T-cell (primary cell): ENCODE results near the gene LRRK1. TPM values are rescaled to one million over a fixed set of nuclear protein-coding genes. Genes with fewer than 3 reads are reported as not detected.

Experiments used
- ATAC-seq, 4 experiments: fragments of 200-7000 bp in 3 of 4; fragments of 150-1000 bp in 1 of 4; cut with Tn5 transposase; replicated peaks in 1 of 4; 1 replicate in 3 of 4; 2 replicates in 1 of 4; pipeline ENCODE4 v1.10.0; 2021; ENCODE audit warnings: moderate library complexity in 3 of 4, mild to moderate bottlenecking in 2 of 4, moderate number of reproducible peaks in 1 of 4
- CTCF ChIA-PET, 2 donors: fragments of 300-600 bp; sonication (Branson Sonifier 250); formaldehyde crosslinking; loops; one replicate each; lab custom pipeline; 2022; ENCODE audit warnings: antibody characterized with exemption in 2 of 2; lab: Charles Lee
- POLR2A ChIA-PET, 2 donors: fragments of 300-600 bp; sonication (Branson Sonifier 250); formaldehyde crosslinking; loops; one replicate each; lab custom pipeline; 2022; ENCODE audit warnings: antibody characterized with exemption in 2 of 2; lab: Charles Lee
- DNase-seq, 35 experiments: peaks; one replicate each; pipeline versions ENCODE4 v3.0.0 to v3.0.0-alpha.2; 2013 to 2023
- H3K27ac ChIP-seq: one replicate; pipeline ENCODE4 v1.5.1; 2013; ENCODE audit warnings: low read length
- H3K27me3 ChIP-seq, 2 experiments: replicated peaks in 1 of 2; 1 replicate in 1 of 2; 2 replicates in 1 of 2; pipeline versions ENCODE4 v1.6.1 to v1.7.0; 2013; ENCODE audit warnings: low read length in 1 of 2, mixed read lengths in 1 of 2; ENCODE audit not compliant: control insufficient read depth in 2 of 2, insufficient read depth in 2 of 2; ENCODE audit errors: extremely low read depth in 1 of 2
- H3K36me3 ChIP-seq, 2 donors: 1 replicate in 1 of 2; 2 replicates in 1 of 2; pipeline versions ENCODE4 v1.6.1 to v1.7.0; 2013; ENCODE audit warnings: low read length in 1 of 2; ENCODE audit not compliant: control insufficient read depth in 2 of 2, insufficient read depth in 1 of 2; ENCODE audit errors: extremely low read depth in 1 of 2
- H3K4me1 ChIP-seq, 2 experiments: 1 replicate in 1 of 2; 2 replicates in 1 of 2; pipeline versions ENCODE4 v1.6.1 to v1.7.0; 2013; ENCODE audit warnings: low read length in 2 of 2, mixed read lengths in 1 of 2; ENCODE audit not compliant: insufficient read depth in 2 of 2, control insufficient read depth in 1 of 2; ENCODE audit errors: extremely low read depth in 1 of 2
- H3K4me3 ChIP-seq, 2 donors: 1 replicate in 1 of 2; 2 replicates in 1 of 2; pipeline versions ENCODE4 v1.5.1 to v1.7.0; 2013; ENCODE audit warnings: mild to moderate bottlenecking in 2 of 2, low read length in 1 of 2, moderate library complexity in 1 of 2; ENCODE audit not compliant: control insufficient read depth in 1 of 2; ENCODE audit errors: extremely low read depth in 1 of 2
- H3K9me3 ChIP-seq: 2 replicates; pipeline ENCODE4 v1.7.0; 2013
- H3K27ac Mint-ChIP-seq, 2 donors: one replicate each; pipeline ENCODE4 v1.8.0; 2020 to 2021; ENCODE audit warnings: mild to moderate bottlenecking in 2 of 2, mixed read lengths in 2 of 2
- H3K27me3 Mint-ChIP-seq, 2 donors: one replicate each; pipeline ENCODE4 v1.8.0; 2021 to 2022; ENCODE audit warnings: mixed read lengths in 2 of 2
- H3K36me3 Mint-ChIP-seq: one replicate; pipeline ENCODE4 v1.8.0; 2021; ENCODE audit warnings: mixed read lengths
- H3K4me1 Mint-ChIP-seq, 3 donors: one replicate each; pipeline ENCODE4 v1.8.0; 2020 to 2022; ENCODE audit warnings: mixed read lengths in 3 of 3, mild to moderate bottlenecking in 1 of 3
- H3K4me3 Mint-ChIP-seq, 3 donors: one replicate each; pipeline ENCODE4 v1.8.0; 2020 to 2022; ENCODE audit warnings: mild to moderate bottlenecking in 3 of 3, mixed read lengths in 3 of 3, moderate library complexity in 3 of 3
- H3K9me3 Mint-ChIP-seq, 3 donors: one replicate each; pipeline ENCODE4 v1.8.0; 2020 to 2022; ENCODE audit warnings: mixed read lengths in 3 of 3
- WGBS: methylation state at CpG from one replicate; pipeline ENCODE4 v1.1.5; 2013; ENCODE audit warnings: missing lambda C conversion rate; ENCODE audit not compliant: insufficient coverage; 5-methylcytosine and 5-hydroxymethylcytosine counted together
- total RNA-seq, 35 experiments: library from RNA in 6 of 35; stranded (reverse) in 6 of 35; fragments of 120-200 nt in 1 of 35; gene quantifications; one replicate each; pipeline versions ENCODE4 v1.2.1 to v1.2.4 and lab custom pipeline; 2013 to 2026

Gene LRRK1
- total RNA-seq, 5 donors from 2014 or later (not counting 1 experiment from before 2014, with no cell fraction given): 1.1 to 2.0 (median 1.7) TPM

DNA sequence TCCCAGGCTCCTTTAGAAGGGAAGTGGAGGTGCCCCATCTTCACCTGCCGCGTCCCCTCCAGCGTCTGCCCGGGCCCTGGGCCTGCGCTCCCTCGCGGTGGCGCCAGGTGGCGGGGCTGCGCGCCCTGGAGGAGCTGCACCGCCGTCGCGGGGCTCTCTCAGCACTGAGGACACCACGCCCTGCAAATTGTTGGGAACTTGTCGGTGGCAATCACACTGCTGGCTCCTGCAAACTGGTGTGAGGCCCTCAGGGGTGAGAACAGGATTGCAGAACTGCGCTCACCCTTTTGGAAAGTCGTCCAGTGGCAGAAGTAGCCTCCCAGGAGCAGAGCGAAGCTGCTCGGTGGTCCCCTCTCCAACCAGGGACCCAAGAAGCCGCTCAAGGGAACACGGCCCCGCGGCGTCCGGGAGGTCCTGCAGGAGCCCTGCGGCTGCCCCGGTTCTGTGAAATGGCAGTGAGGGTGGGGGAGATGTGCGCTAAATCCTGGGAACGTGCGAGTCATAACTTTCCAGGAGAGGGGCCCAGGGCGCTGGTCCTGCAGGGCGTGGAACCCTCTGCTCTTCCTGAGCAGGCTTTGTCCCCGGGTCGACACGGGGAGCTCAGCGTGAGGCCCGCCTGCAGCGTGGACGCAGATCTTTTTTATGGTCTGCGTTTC lies 995 bp upstream of the LRRK1 start:
- DNase-seq (peak; percentile 14 to 66 (median 46)), ATAC-seq (peak; percentile 85 to 95 (median 92))
- Mint-ChIP-seq H3K27me3 (peaks cover 64 to 72% of the 10 kb centered on the region in 2 donors), H3K4me1 (peaks cover 6 to 27% (median 19%) of the 10 kb centered on the region in 3 donors), H3K4me3 (peak overlapping the region; percentile 57 to 80 (median 72)), H3K36me3 (no peaks in the 10 kb centered on the region), H3K9me3 (no peaks in the 10 kb centered on the region), H3K27ac (no peak overlapping the region)
- WGBS: 4% methylated on average over 34 of the region's 42 CpGs
- Histone ChIP-seq H3K27me3 (peaks cover 0 to 50% of the 10 kb centered on the region in 2 experiments), H3K4me1 (peaks cover 0 to 15% of the 10 kb centered on the region in 2 experiments), H3K9me3 (no peaks in the 10 kb centered on the region), H3K27ac (no peak overlapping the region), H3K36me3 (no peaks in the 10 kb centered on the region), H3K4me3 (peak overlapping the region; percentile 43 to 48)
- CTCF ChIA-PET: interaction anchor here (0.9 to 3.5 kb wide), 4 partner anchors 13 to 90 kb away, joined by 3 to 30 read pairs (median 4); no protein-coding TSS in a partner anchor
- POLR2A ChIA-PET: no interaction called here

DNA sequence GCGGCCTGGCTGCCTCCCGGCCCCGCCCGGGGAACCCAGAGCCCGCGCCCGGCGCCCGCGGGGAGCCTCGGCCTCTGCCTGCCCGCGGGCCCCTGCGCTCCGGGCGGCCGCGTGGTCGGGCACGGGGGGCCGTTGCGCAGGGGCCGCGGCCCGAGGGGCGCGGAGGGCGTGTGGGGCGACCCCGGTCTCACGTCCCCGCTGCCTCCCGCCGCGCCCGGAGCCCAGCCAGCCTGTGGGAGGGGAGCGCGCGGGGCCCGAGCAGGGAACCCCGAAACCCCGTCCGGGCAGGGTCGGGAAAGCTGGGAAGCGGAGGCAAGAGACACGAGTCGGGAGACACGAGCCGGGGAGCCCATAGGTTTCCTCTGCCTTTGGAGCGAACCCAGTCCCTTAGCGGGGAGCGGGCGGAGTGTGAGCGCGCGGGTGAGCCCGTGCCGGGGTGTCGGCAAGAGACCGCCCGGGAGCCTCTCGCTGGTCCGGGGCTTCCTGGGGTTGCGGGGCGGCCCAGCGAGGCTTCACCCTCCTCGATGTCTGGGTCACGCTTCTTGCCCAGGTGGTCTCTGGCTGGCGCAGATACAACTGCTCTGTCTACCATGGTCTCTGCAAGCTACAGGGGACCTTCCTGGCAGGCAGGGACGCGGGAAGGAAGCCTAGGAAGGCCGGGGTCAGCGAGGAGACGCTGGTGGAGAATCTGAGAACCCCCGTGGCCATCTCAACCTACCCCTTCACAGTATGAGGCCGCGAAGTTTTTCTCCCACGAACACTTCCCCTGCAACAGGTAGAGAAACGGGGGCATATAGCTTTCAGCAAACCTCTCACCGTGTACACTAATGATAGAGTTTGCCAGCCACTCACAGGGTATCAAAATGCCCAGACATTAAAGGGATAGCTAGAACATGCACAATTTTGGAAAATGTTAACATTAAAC lies 586 bp downstream of the LRRK1 start:
- Mint-ChIP-seq H3K4me3 (peak overlapping the region; percentile 46 to 68 (median 55)), H3K36me3 (no peaks in the 10 kb centered on the region), H3K27me3 (peaks cover 59 to 63% of the 10 kb centered on the region in 2 donors), H3K27ac (no peak overlapping the region), H3K9me3 (no peaks in the 10 kb centered on the region), H3K4me1 (peaks cover 6 to 27% (median 19%) of the 10 kb centered on the region in 3 donors)
- 4% methylated on average over 76 of the region's 80 CpGs for WGBS
- peak in 2 of 4 experiments; percentile 30 to 33 for ATAC-seq
- Histone ChIP-seq H3K9me3 (no peaks in the 10 kb centered on the region), H3K4me1 (peaks cover 0 to 15% of the 10 kb centered on the region in 2 experiments), H3K4me3 (peak overlapping the region in 1 of 2 donors; percentile 6), H3K36me3 (no peaks in the 10 kb centered on the region), H3K27ac (no peak overlapping the region), H3K27me3 (peaks cover 0 to 51% of the 10 kb centered on the region in 2 experiments)
- CTCF ChIA-PET: interaction anchor here in 1 of 2 donors (1.0 to 3.5 kb wide), 2 partner anchors 87 to 88 kb away, joined by 3 to 30 read pairs; no protein-coding TSS in a partner anchor
- peak in 4 of 35 experiments; percentile 3 to 10 (median 6) for DNase-seq
- POLR2A ChIA-PET: no interaction called here

DNA sequence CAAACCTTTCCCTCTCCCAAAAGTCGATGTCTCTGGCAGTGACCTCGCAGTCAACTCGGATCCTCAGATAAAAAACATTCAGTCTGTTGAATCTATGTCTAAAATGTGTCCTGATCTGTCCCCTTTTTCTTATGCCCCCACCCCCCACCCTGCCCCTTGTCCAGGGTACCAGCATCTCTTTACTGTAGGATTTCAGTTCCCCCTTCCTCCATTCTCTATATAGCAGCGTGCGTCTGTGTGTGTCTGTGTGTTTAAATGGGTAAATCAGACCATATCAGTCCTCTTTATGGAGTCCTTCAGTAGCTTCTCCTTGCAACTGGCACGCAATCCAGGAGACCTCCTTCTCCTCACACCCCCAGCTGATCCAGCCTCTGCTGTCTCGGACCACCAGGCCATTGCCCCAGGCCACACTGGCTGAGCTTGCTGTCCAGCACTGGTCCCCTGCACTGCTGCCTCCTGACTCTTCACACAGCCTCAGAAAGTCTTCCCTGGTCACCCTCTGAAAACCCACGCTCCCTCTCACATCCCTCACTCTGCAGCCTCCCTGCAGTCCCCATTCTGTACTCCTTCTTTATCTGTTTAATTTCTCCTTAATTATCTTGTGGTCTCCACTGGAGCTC lies 1.5 kb downstream of the LRRK1 start:
- H3K4me1 ChIP-seq: peaks cover 0 to 15% of the 10 kb centered on the region in 2 experiments
- H3K27me3 ChIP-seq: peaks cover 0 to 47% of the 10 kb centered on the region in 2 experiments
- no peaks in the 10 kb centered on the region for H3K36me3 Mint-ChIP-seq
- H3K4me3 Mint-ChIP-seq: peak overlapping the region; percentile 29 to 46 (median 43)
- DNase-seq (no peak), ATAC-seq (no peak)
- no peaks in the 10 kb centered on the region for H3K36me3 ChIP-seq
- H3K4me1 Mint-ChIP-seq: peaks cover 6 to 27% (median 19%) of the 10 kb centered on the region in 3 donors
- ChIA-PET POLR2A (no interaction called here), CTCF (interaction anchor here (0.5 to 1.0 kb wide), 2 partner anchors 23 to 86 kb away, joined by 3 read pairs; no protein-coding TSS in a partner anchor)
- H3K27ac ChIP-seq: no peak overlapping the region
- H3K27ac Mint-ChIP-seq: no peak overlapping the region
- peaks cover 54 to 64% of the 10 kb centered on the region in 2 donors for H3K27me3 Mint-ChIP-seq
- no peak overlapping the region for H3K4me3 ChIP-seq
- 90% methylated on average over 6 of the region's 8 CpGs for WGBS
- H3K9me3 ChIP-seq: no peaks in the 10 kb centered on the region
- H3K9me3 Mint-ChIP-seq: no peaks in the 10 kb centered on the region

DNA sequence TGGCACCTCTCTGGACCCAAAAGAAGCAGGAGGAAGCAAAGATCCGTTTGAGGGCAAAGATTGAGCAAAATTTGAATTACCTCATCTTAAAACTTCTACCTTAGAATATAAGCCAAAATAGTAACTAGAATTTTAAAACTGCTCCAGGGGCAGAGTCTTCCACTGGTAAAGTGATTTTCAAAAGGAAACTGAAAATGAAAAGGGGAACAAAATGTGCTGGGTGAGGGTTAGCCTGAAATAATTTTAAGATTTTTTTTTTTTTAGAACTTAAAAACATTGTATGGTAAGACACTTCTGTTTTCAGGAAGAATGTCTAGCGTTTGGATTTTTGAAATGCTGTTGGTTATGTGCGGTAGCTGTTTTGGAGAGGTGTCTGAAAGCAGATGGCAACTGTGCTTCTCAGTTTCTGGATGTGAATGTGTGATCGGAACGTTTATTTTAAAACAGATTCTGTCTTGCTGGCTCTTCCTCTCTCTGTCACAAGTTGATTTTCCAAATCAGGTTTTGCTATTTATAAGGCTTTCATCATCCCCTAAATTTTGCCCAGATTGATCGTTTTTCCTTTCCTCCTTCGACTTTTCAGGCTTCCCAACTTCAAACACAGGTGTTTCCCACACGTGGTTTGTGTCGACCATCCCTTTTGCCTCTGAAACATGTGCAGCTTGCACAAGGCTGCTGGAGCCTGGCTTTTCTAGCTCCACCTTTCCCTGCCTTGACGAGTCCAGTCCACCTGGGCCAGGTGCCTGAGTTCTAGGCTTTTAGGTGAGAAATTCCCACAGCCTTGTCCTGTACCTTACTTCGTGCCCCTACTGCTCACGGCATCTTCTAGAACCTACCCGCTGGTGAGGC lies 3.3 kb downstream of the LRRK1 start:
- Histone ChIP-seq H3K4me1 (peaks cover 0 to 15% of the 10 kb centered on the region in 2 experiments), H3K4me3 (no peak overlapping the region), H3K36me3 (no peaks in the 10 kb centered on the region), H3K9me3 (no peaks in the 10 kb centered on the region), H3K27me3 (peaks cover 0 to 50% of the 10 kb centered on the region in 2 experiments), H3K27ac (no peak overlapping the region)
- 3% methylated on average over 7 of the region's 13 CpGs for WGBS
- ATAC-seq (no peak), DNase-seq (no peak)
- Mint-ChIP-seq H3K36me3 (no peaks in the 10 kb centered on the region), H3K27me3 (peaks cover 46 to 56% of the 10 kb centered on the region in 2 donors), H3K27ac (no peak overlapping the region), H3K9me3 (no peaks in the 10 kb centered on the region), H3K4me3 (no peak overlapping the region), H3K4me1 (peaks cover 6 to 26% (median 17%) of the 10 kb centered on the region in 3 donors)
- ChIA-PET POLR2A (no interaction called here), CTCF (interaction anchor here in 1 of 2 donors (0.9 kb wide), 1 partner anchor 86 kb away, joined by 4 read pairs; no protein-coding TSS in a partner anchor)

DNA sequence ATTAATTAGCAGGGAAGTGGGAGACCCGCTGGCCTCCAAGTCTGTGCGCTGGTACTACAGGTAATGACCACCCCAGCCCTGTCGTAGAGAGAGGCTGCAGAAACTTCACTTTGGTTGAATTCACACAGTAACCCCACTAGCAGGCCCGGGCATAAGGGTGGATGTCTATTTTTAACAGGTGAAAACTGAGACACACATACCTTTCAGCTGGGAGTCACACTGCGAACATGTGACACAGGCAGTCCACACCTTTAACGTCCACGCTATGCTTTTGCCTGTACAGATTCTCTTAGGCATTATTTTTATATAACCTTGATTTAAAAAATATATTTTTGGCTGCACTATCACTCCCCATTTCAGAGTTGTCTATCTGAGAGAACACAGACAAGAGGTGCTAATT lies 3.9 kb downstream of the LRRK1 start:
- ATAC-seq (no peak), DNase-seq (no peak)
- no peaks in the 10 kb centered on the region for H3K9me3 ChIP-seq
- CTCF ChIA-PET: interaction anchor here in 1 of 2 donors (0.6 kb wide), 1 partner anchor 12 kb away, joined by 3 read pairs; no protein-coding TSS in a partner anchor
- H3K27ac ChIP-seq: no peak overlapping the region
- no CpG with 5 or more reads among the region's 7 CpGs for WGBS
- peaks cover 0 to 14% of the 10 kb centered on the region in 2 experiments for H3K4me1 ChIP-seq
- Mint-ChIP-seq H3K27ac (no peak overlapping the region), H3K36me3 (no peaks in the 10 kb centered on the region), H3K4me1 (peaks cover 6 to 25% (median 15%) of the 10 kb centered on the region in 3 donors), H3K4me3 (no peak overlapping the region), H3K9me3 (no peaks in the 10 kb centered on the region), H3K27me3 (peaks cover 41 to 55% of the 10 kb centered on the region in 2 donors)
- POLR2A ChIA-PET: no interaction called here
- peaks cover 0 to 44% of the 10 kb centered on the region in 2 experiments for H3K27me3 ChIP-seq
- H3K36me3 ChIP-seq: no peaks in the 10 kb centered on the region
- H3K4me3 ChIP-seq: no peak overlapping the region
